MCF 10A (cell line): ENCODE measurements around the gene B4GALT1. TPM values are rescaled to one million over a fixed set of nuclear protein-coding genes. Genes with fewer than 3 reads are reported as not detected.
A peak's percentile ranks its signal among the peaks of the same experiment; 100 is the strongest.

ENCODE experiments used
- BruUV-seq: library from RNA; stranded (reverse); fragments of 400-500 nt; replicated peaks from 2 replicates; lab custom pipeline; 2021; lab: Mats Ljungman, UMichigan
- CTCF ChIA-PET: fragments of 300-600 bp; sonication (Branson Sonifier 250); formaldehyde crosslinking; extraction: SDS; loops from one replicate; lab custom pipeline; 2021; ENCODE audit warnings: antibody characterized with exemption, inconsistent platforms; lab: Yijun Ruan, JAX
- POLR2A ChIA-PET: fragments of 300-600, 350-650 bp; sonication (Branson Sonifier 250); formaldehyde crosslinking; extraction: SDS; loops from one replicate; lab custom pipeline; 2020; ENCODE audit warnings: antibody characterized with exemption, inconsistent platforms; lab: Yijun Ruan, JAX
- DNase-seq: peaks from one replicate; pipeline ENCODE4 v3.0.0-alpha.2; 2018; ENCODE audit not compliant: unreplicated experiment
- H3K27ac Mint-ChIP-seq: one replicate; pipeline ENCODE4 v1.8.0; 2022; ENCODE audit warnings: mild to moderate bottlenecking, low read depth, mixed read lengths; ENCODE audit not compliant: unreplicated experiment
- H3K27me3 Mint-ChIP-seq: one replicate; pipeline ENCODE4 v1.8.0; 2022; ENCODE audit warnings: mixed read lengths; ENCODE audit not compliant: insufficient read depth, unreplicated experiment
- H3K36me3 Mint-ChIP-seq: one replicate; pipeline ENCODE4 v1.8.0; 2022; ENCODE audit warnings: mild to moderate bottlenecking, moderate library complexity, mixed read lengths; ENCODE audit not compliant: insufficient read depth, unreplicated experiment
- H3K4me1 Mint-ChIP-seq: one replicate; pipeline ENCODE4 v1.8.0; 2022; ENCODE audit warnings: mixed read lengths; ENCODE audit not compliant: insufficient read depth, unreplicated experiment
- H3K4me3 Mint-ChIP-seq: one replicate; pipeline ENCODE4 v1.8.0; 2022; ENCODE audit warnings: mild to moderate bottlenecking, moderate library complexity, mixed read lengths; ENCODE audit not compliant: unreplicated experiment
- H3K9me3 Mint-ChIP-seq: one replicate; pipeline ENCODE4 v1.8.0; 2022; ENCODE audit warnings: mixed read lengths; ENCODE audit not compliant: unreplicated experiment
- CTCF ChIP-seq: fragments of 200-600 bp; IDR thresholded peaks from one replicate; pipeline ENCODE4 v1.8.0; 2022; ENCODE audit warnings: antibody characterized with exemption, mild to moderate bottlenecking; ENCODE audit not compliant: unreplicated experiment
- intact Hi-C: fragments of 100-400 bp; cut with micrococcal nuclease; formaldehyde crosslinking; loops from 2 replicates; pipeline ENCODE4 v1.14.1; 2022
- total RNA-seq: library from RNA; stranded (reverse); gene quantifications from 2 replicates; pipeline ENCODE4 v1.2.3, GENCODE V29; 2022

The B4GALT1 gene
- total RNA-seq, 1 experiment from 2014 or later, result 184 TPM

GRCh38 chr9:33184963-33185362 lies 17.8 kb upstream of the B4GALT1 start:
- ChIA-PET CTCF (interaction anchor here (0.8 to 1.1 kb wide), 4 partner anchors 10 to 44 kb away, joined by 3 to 5 read pairs (median 4); no protein-coding TSS in a partner anchor), POLR2A (interaction anchor here (0.8 to 4.6 kb wide), 11 partner anchors 10 to 53 kb away, joined by 3 to 57 read pairs (median 4); partner anchors contain the start of gene B4GALT1)
- no peak for TF ChIP-seq CTCF
- Mint-ChIP-seq H3K27me3 (no peaks in the 10 kb centered on the region), H3K4me3 (peak overlapping the region; percentile 12), H3K27ac (peak overlapping the region; percentile 17), H3K4me1 (peaks cover 35% of the 10 kb centered on the region), H3K9me3 (no peaks in the 10 kb centered on the region), H3K36me3 (no peaks in the 10 kb centered on the region)
- intact Hi-C loops, result no loop called here
- DNase-seq, result no peak
- BruUV-seq, result no TSS peak

GRCh38 chr9:33182519-33182918 lies 15.4 kb upstream of the B4GALT1 start:
- Mint-ChIP-seq H3K27ac (no peak overlapping the region), H3K9me3 (no peaks in the 10 kb centered on the region), H3K4me3 (no peak overlapping the region), H3K36me3 (no peaks in the 10 kb centered on the region), H3K4me1 (peaks cover 32% of the 10 kb centered on the region), H3K27me3 (no peaks in the 10 kb centered on the region)
- BruUV-seq, result no TSS peak
- ChIA-PET CTCF (interaction anchor here (0.6 to 1.0 kb wide), 2 partner anchors 9 to 13 kb away, joined by 3 read pairs; no protein-coding TSS in a partner anchor), POLR2A (interaction anchor here (0.6 to 0.7 kb wide), 2 partner anchors 23 to 29 kb away, joined by 3 read pairs; no protein-coding TSS in a partner anchor)
- DNase-seq, result no peak
- intact Hi-C loops, result no loop called here
- no peak for TF ChIP-seq CTCF

GRCh38 chr9:33180526-33181184 lies 13.5 kb upstream of the B4GALT1 start:
- Mint-ChIP-seq H3K4me1 (peaks cover 18% of the 10 kb centered on the region), H3K36me3 (no peaks in the 10 kb centered on the region), H3K4me3 (no peak overlapping the region), H3K9me3 (no peaks in the 10 kb centered on the region), H3K27ac (peak overlapping the region; percentile 66), H3K27me3 (no peaks in the 10 kb centered on the region)
- POLR2A ChIA-PET, result interaction anchor here (0.5 kb wide), 1 partner anchor 1284 kb away, joined by 3 read pairs; no protein-coding TSS in a partner anchor
- intact Hi-C loops, result no loop called here
- no TSS peak for BruUV-seq
- CTCF ChIA-PET, result no interaction called here
- TF ChIP-seq CTCF, result no peak
- no peak for DNase-seq

- Mint-ChIP-seq H3K36me3 (no peaks in the 10 kb centered on the region), H3K4me3 (no peak overlapping the region), H3K27me3 (no peaks in the 10 kb centered on the region), H3K9me3 (no peaks in the 10 kb centered on the region), H3K4me1 (peaks cover 6% of the 10 kb centered on the region), H3K27ac (no peak overlapping the region)
- ChIA-PET CTCF (interaction anchor here (0.6 to 1.5 kb wide), 6 partner anchors 9 to 45 kb away, joined by 3 to 6 read pairs (median 4); partner anchors contain the start of gene B4GALT1), POLR2A (interaction anchor here (0.7 to 1.3 kb wide), 2 partner anchors 16 to 17 kb away, joined by 3 read pairs; no protein-coding TSS in a partner anchor)
- TF ChIP-seq CTCF, result no peak
- intact Hi-C loops, result no loop called here
- DNase-seq, result no peak
- BruUV-seq, result no TSS peak
Measured at GRCh38 chr9:33178972-33179697, 12.0 kb upstream of the B4GALT1 start.
